Tibial artery (tissue), 4 donors: ENCODE measurements around the gene EMC1.
"Not testable (repeated sequence)": the region's sequence is repeated elsewhere in the genome, so short reads cannot be mapped to it uniquely, and the experiment has no call there.

Experiments used
- DNase-seq, 2 donors: peaks; one replicate each; pipeline ENCODE4 v3.0.0-alpha.2; 2019
- H3K27ac ChIP-seq, 2 donors: fragments of 200-600 bp; sonication (generic) in 1 of 2; 1 replicate in 1 of 2; 2 replicates in 1 of 2; pipeline ENCODE4 v1.5.1; 2018 to 2019; ENCODE audit warnings: mild to moderate bottlenecking in 1 of 2
- H3K27me3 ChIP-seq, 2 donors: fragments of 200-600 bp; sonication (generic) in 1 of 2; one replicate each; pipeline versions ENCODE4 v1.5.1 to v1.6.0; 2016 to 2019
- H3K36me3 ChIP-seq, 3 donors: fragments of 200-600 bp; sonication (generic) in 2 of 3; one replicate each; pipeline ENCODE4 v1.5.1; 2016 to 2019; ENCODE audit warnings: mild to moderate bottlenecking in 2 of 3
- H3K4me1 ChIP-seq, 4 donors: fragments of 200-600 bp; sonication (generic) in 2 of 4; 1 replicate in 3 of 4; 2 replicates in 1 of 4; pipeline ENCODE4 v1.5.1; 2016 to 2019
- H3K4me3 ChIP-seq, 2 donors: fragments of 200-600 bp; sonication (generic) in 1 of 2; 1 replicate in 1 of 2; 2 replicates in 1 of 2; pipeline ENCODE4 v1.5.1; 2018 to 2019; ENCODE audit warnings: mild to moderate bottlenecking in 2 of 2
- H3K9me3 ChIP-seq, 3 donors: fragments of 200-600 bp; sonication (generic) in 1 of 3; one replicate each; pipeline ENCODE4 v1.5.1; 2016 to 2019
- CTCF ChIP-seq, 2 experiments: fragments of 200-600 bp in 1 of 2; fragments of 450-650 bp in 1 of 2; IDR thresholded peaks; one replicate each; pipeline ENCODE4 v1.5.1; 2017 to 2019; ENCODE audit warnings: antibody characterized with exemption in 2 of 2, mild to moderate bottlenecking in 1 of 2, moderate library complexity in 1 of 2
- intact Hi-C: fragments of 100-400 bp; cut with DNase I; formaldehyde crosslinking; loops from one replicate; pipeline ENCODE4 v1.15.0; 2023; ENCODE audit warnings: low total_unique reads

EMC1 gene

GRCh38 chr1:19287436-19288185 is 36.3 kb upstream of the EMC1 start:
- no peak overlapping the region for H3K4me3 ChIP-seq
- TF ChIP-seq CTCF (IDR thresholded peaks at IDR 0.05): no peak
- no peaks in the 10 kb centered on the region for H3K27me3 ChIP-seq
- H3K9me3 ChIP-seq: no peaks in the 10 kb centered on the region
- no peak for DNase-seq
- no peak overlapping the region for H3K27ac ChIP-seq
- peaks cover 0 to 12% (median 0%) of the 10 kb centered on the region in 3 donors for H3K36me3 ChIP-seq
- H3K4me1 ChIP-seq: peaks cover 0 to 14% (median 5%) of the 10 kb centered on the region in 4 donors
- intact Hi-C loops: loop anchor here (1.0 kb wide), 1 partner anchor 8 kb away; no protein-coding TSS in a partner anchor

GRCh38 chr1:19285807-19286206 is 34.5 kb upstream of the EMC1 start:
- H3K9me3 ChIP-seq, DNase-seq, H3K4me3 ChIP-seq, H3K27ac ChIP-seq, H3K27me3 ChIP-seq, intact Hi-C loops: not testable (repeated sequence)
- H3K36me3 ChIP-seq: peaks cover 0 to 12% (median 0%) of the 10 kb centered on the region in 3 donors
- H3K4me1 ChIP-seq: peaks cover 0 to 14% (median 5%) of the 10 kb centered on the region in 4 donors

GRCh38 chr1:19285366-19285765 is 34.0 kb upstream of the EMC1 start:
- DNase-seq, H3K27ac ChIP-seq, H3K4me3 ChIP-seq, H3K9me3 ChIP-seq, H3K27me3 ChIP-seq, intact Hi-C loops: not testable (repeated sequence)
- H3K4me1 ChIP-seq: peaks cover 0 to 14% (median 5%) of the 10 kb centered on the region in 4 donors
- peaks cover 0 to 12% (median 0%) of the 10 kb centered on the region in 3 donors for H3K36me3 ChIP-seq

GRCh38 chr1:19284881-19285280 is 33.6 kb upstream of the EMC1 start:
- no peak overlapping the region for H3K4me3 ChIP-seq
- peaks cover 0 to 14% (median 5%) of the 10 kb centered on the region in 4 donors for H3K4me1 ChIP-seq
- intact Hi-C loops: no loop called here
- no peaks in the 10 kb centered on the region for H3K27me3 ChIP-seq
- TF ChIP-seq CTCF (IDR thresholded peaks at IDR 0.05): no peak
- no peaks in the 10 kb centered on the region for H3K9me3 ChIP-seq
- H3K36me3 ChIP-seq: peaks cover 0 to 12% (median 0%) of the 10 kb centered on the region in 3 donors
- H3K27ac ChIP-seq: no peak overlapping the region
- DNase-seq: no peak

GRCh38 chr1:19283891-19284290 is 32.6 kb upstream of the EMC1 start:
- no peak overlapping the region for H3K4me3 ChIP-seq
- no peaks in the 10 kb centered on the region for H3K27me3 ChIP-seq
- peaks cover 0 to 12% (median 0%) of the 10 kb centered on the region in 3 donors for H3K36me3 ChIP-seq
- no peak for DNase-seq
- intact Hi-C loops: no loop called here
- peaks cover 0 to 8% (median 3%) of the 10 kb centered on the region in 4 donors for H3K4me1 ChIP-seq
- TF ChIP-seq CTCF (IDR thresholded peaks at IDR 0.05): no peak
- no peaks in the 10 kb centered on the region for H3K9me3 ChIP-seq
- no peak overlapping the region for H3K27ac ChIP-seq

- Histone ChIP-seq H3K27me3 (peaks cover 0 to 10% of the 10 kb centered on the region in 2 donors), H3K36me3 (peaks cover 0 to 4% (median 0%) of the 10 kb centered on the region in 3 donors), H3K9me3 (peaks cover 0 to 10% (median 5%) of the 10 kb centered on the region in 3 donors), H3K4me3 (no peak overlapping the region), H3K27ac (no peak overlapping the region), H3K4me1 (peaks cover 0 to 5% (median 2%) of the 10 kb centered on the region in 4 donors)
- intact Hi-C loops: no loop called here
- DNase-seq: no peak
- TF ChIP-seq CTCF (IDR thresholded peaks at IDR 0.05): no peak
Observed at GRCh38 chr1:19274636-19275035, 23.3 kb upstream of the EMC1 start.

GRCh38 chr1:19273844-19274531 is 22.7 kb upstream of the EMC1 start:
- H3K4me3 ChIP-seq, H3K36me3 ChIP-seq, H3K27ac ChIP-seq, H3K4me1 ChIP-seq, DNase-seq, intact Hi-C loops: not testable (repeated sequence)
- H3K27me3 ChIP-seq: peaks cover 0 to 10% of the 10 kb centered on the region in 2 donors
- peaks cover 0 to 10% (median 5%) of the 10 kb centered on the region in 3 donors for H3K9me3 ChIP-seq
